OCI-LY7 (cell line): Measurements from ENCODE around the gene TNIK. TPM values are rescaled to one million over a fixed set of nuclear protein-coding genes. Genes with fewer than 3 reads are reported as not detected.

ENCODE experiments used
- BruUV-seq: library from RNA; stranded (reverse); fragments of 400-500 nt; replicated peaks from 2 replicates; lab custom pipeline; 2021; lab: Mats Ljungman, UMichigan
- CTCF ChIA-PET: fragments of 300-600 bp; sonication (Branson Sonifier 250); formaldehyde crosslinking; loops from one replicate; lab custom pipeline; 2022; ENCODE audit warnings: antibody characterized with exemption; ENCODE audit not compliant: unreplicated experiment; lab: Charles Lee
- POLR2A ChIA-PET: fragments of 300-600 bp; sonication (Branson Sonifier 250); formaldehyde crosslinking; loops from one replicate; lab custom pipeline; 2022; ENCODE audit warnings: antibody characterized with exemption; lab: Charles Lee
- DNase-seq: peaks from one replicate; pipeline ENCODE4 v3.0.0-alpha.2; 2015; ENCODE audit warnings: low spot score
- H2AFZ ChIP-seq: fragments of 200-600 bp; sonication (generic), shearing (Covaris generic); 2 replicates; pipeline ENCODE4 v1.6.1; 2014; ENCODE audit warnings: mild to moderate bottlenecking, antibody characterized with exemption, low read length, moderate library complexity
- H3K27ac ChIP-seq: fragments of 200-600 bp; sonication (generic); 2 replicates; pipeline ENCODE4 v1.5.1; 2014; ENCODE audit warnings: mixed run types, low read depth, mild to moderate bottlenecking, moderate library complexity, low read length, inconsistent platforms; ENCODE audit not compliant: poor library complexity, severe bottlenecking
- H3K36me3 ChIP-seq: fragments of 200-600 bp; sonication (generic); 2 replicates; pipeline ENCODE4 v1.6.1; 2014; ENCODE audit warnings: mild to moderate bottlenecking, antibody characterized with exemption, low read length, moderate library complexity, mixed read lengths; ENCODE audit not compliant: insufficient read depth
- H3K4me1 ChIP-seq: fragments of 200-600 bp; sonication (generic); 2 replicates; pipeline ENCODE4 v1.5.1; 2014; ENCODE audit warnings: mild to moderate bottlenecking, low read length; ENCODE audit not compliant: insufficient read depth, poor library complexity, severe bottlenecking
- H3K4me2 ChIP-seq: fragments of 200-600 bp; sonication (generic); 2 replicates; pipeline ENCODE4 v1.6.1; 2014; ENCODE audit warnings: mild to moderate bottlenecking, low read length
- H3K4me3 ChIP-seq: fragments of 200-600 bp; sonication (generic); 2 replicates; pipeline ENCODE4 v1.5.1; 2014; ENCODE audit warnings: mild to moderate bottlenecking, low read depth, low read length; ENCODE audit not compliant: poor library complexity, severe bottlenecking
- H3K79me2 ChIP-seq: fragments of 200-600 bp; sonication (generic); 2 replicates; pipeline ENCODE4 v1.6.1; 2016; ENCODE audit warnings: low read depth, mild to moderate bottlenecking, low read length, moderate library complexity, mixed read lengths; ENCODE audit not compliant: insufficient read depth
- H3K9me2 ChIP-seq: fragments of 200-600 bp; sonication (generic); 2 replicates; pipeline ENCODE4 v1.6.1; 2016; ENCODE audit warnings: mild to moderate bottlenecking, low read length, mixed read lengths; ENCODE audit not compliant: insufficient read depth
- H3K9me3 ChIP-seq: fragments of 200-600 bp; sonication (generic); 2 replicates; pipeline ENCODE4 v1.6.1; 2014; ENCODE audit warnings: mild to moderate bottlenecking, mixed run types, low read length, mixed read lengths
- H4K20me1 ChIP-seq: fragments of 200-600 bp; sonication (generic); 2 replicates; pipeline ENCODE4 v1.6.1; 2014; ENCODE audit warnings: mild to moderate bottlenecking, antibody characterized with exemption, low read length, moderate library complexity, mixed read lengths; ENCODE audit not compliant: insufficient read depth
- CTCF ChIP-seq: fragments of 200-600 bp; sonication (generic); conservative IDR thresholded peaks from 2 replicates; pipeline ENCODE4 v1.5.1; 2014; ENCODE audit warnings: mild to moderate bottlenecking, antibody characterized with exemption, low read length, moderate library complexity, mixed read lengths
- EZH2phosphoT487 ChIP-seq: fragments of 200-600 bp; sonication (generic); IDR thresholded peaks from 2 replicates; pipeline ENCODE4 v1.6.1; 2018; ENCODE audit warnings: low read depth, borderline replicate concordance, mild to moderate bottlenecking, mixed run types, antibody characterized with exemption, low read length, moderate library complexity, mixed read lengths
- intact Hi-C: fragments of 100-400 bp; cut with micrococcal nuclease; formaldehyde crosslinking; loops from one replicate; pipeline ENCODE4 v1.10.0; 2022; ENCODE audit not compliant: unreplicated experiment
- total RNA-seq, 2 experiments: library from RNA; depleted of rRNA in 1 of 2; stranded (reverse); fragments of >200 nt in 1 of 2; shearing (Covaris generic) in 1 of 2; gene quantifications; 2 replicates each; pipeline ENCODE4 v1.2.3, GENCODE V29; 2014 to 2022

TNIK gene
- total RNA-seq, 2 experiments from 2014 or later = not detected

- H3K27ac ChIP-seq = no peak overlapping the region
Observed at GRCh38 chr3:171402281-171402680, 57.9 kb downstream of the TNIK start.

GRCh38 chr3:171401432-171401831 is 58.8 kb downstream of the TNIK start:
- Histone ChIP-seq H3K79me2 (no peaks in the 10 kb centered on the region), H2AFZ (no peak overlapping the region), H3K27ac (no peak overlapping the region), H3K9me2 (no peaks in the 10 kb centered on the region), H3K4me2 (no peak overlapping the region), H3K4me1 (no peaks in the 10 kb centered on the region), H3K9me3 (no peaks in the 10 kb centered on the region), H3K4me3 (no peak overlapping the region), H4K20me1 (no peaks in the 10 kb centered on the region), H3K36me3 (no peaks in the 10 kb centered on the region)
- TF ChIP-seq CTCF = no peak
- no peak for TF ChIP-seq EZH2phosphoT487
- CTCF ChIA-PET = no interaction called here
- intact Hi-C loops = no loop called here
- no peak for DNase-seq
- POLR2A ChIA-PET = interaction anchor here (1.1 kb wide), 1 partner anchor 32 kb away, joined by 3 read pairs; no protein-coding TSS in a partner anchor
- BruUV-seq = no TSS peak

More at GRCh38 chr3:171402281-171402680, 57.9 kb downstream of the TNIK start:
- no peaks in the 10 kb centered on the region for H4K20me1 ChIP-seq
- CTCF ChIA-PET = no interaction called here
- no peak overlapping the region for H2AFZ ChIP-seq
- no peaks in the 10 kb centered on the region for H3K36me3 ChIP-seq
- BruUV-seq = no TSS peak
- DNase-seq = no peak
- no peak overlapping the region for H3K4me2 ChIP-seq
- no peaks in the 10 kb centered on the region for H3K4me1 ChIP-seq
- no peaks in the 10 kb centered on the region for H3K79me2 ChIP-seq
- POLR2A ChIA-PET = interaction anchor here (0.7 to 1.4 kb wide), 4 partner anchors 9 to 33 kb away, joined by 3 to 5 read pairs (median 3); no protein-coding TSS in a partner anchor
- no peaks in the 10 kb centered on the region for H3K9me3 ChIP-seq
- no peak for TF ChIP-seq EZH2phosphoT487
- no peak for TF ChIP-seq CTCF
- no peaks in the 10 kb centered on the region for H3K9me2 ChIP-seq
- H3K4me3 ChIP-seq = no peak overlapping the region
- intact Hi-C loops = no loop called here

GRCh38 chr3:171399842-171400241 is 60.4 kb downstream of the TNIK start:
- Histone ChIP-seq H3K9me3 (no peaks in the 10 kb centered on the region), H3K27ac (no peak overlapping the region), H3K4me1 (no peaks in the 10 kb centered on the region), H3K4me2 (no peak overlapping the region), H2AFZ (no peak overlapping the region), H3K79me2 (no peaks in the 10 kb centered on the region), H4K20me1 (no peaks in the 10 kb centered on the region), H3K36me3 (no peaks in the 10 kb centered on the region), H3K9me2 (no peaks in the 10 kb centered on the region), H3K4me3 (no peak overlapping the region)
- no TSS peak for BruUV-seq
- ChIA-PET POLR2A (no interaction called here), CTCF (no interaction called here)
- TF ChIP-seq EZH2phosphoT487 = no peak
- no peak for TF ChIP-seq CTCF
- intact Hi-C loops = no loop called here
- DNase-seq = no peak
